ENCODE results near the gene SLC39A9. TPM values are rescaled to one million over a fixed set of nuclear protein-coding genes. Genes with fewer than 3 reads are reported as not detected.

Gene SLC39A9
- total and polyA plus RNA-seq, 10 of the 15 experiments (the other 5 are each of a cell fraction or from before 2014, with no cell fraction given): 19.9 to 109 (median 46.9) TPM

DNA sequence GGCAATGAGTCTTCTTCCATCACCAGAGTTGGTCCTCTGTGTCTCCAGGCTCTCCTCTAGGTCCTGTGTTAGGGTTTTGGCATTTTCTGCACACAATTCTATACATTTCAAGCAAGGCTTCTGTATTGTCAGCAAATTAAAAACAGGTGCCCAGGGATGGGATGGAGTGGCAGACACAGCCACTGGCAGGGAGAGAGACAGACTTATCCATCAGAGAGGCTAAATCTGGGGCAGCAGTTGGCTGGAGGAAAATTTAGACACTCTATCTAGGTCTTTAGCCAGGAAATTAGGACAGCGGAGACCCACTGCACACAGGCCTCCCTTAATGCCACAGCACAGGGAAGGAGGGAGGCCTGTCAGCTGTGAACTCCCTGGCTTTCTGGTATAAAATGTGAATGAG lies 106.3 kb downstream of the SLC39A9 start (continued):
- TF ChIP-seq, protein P1, sequence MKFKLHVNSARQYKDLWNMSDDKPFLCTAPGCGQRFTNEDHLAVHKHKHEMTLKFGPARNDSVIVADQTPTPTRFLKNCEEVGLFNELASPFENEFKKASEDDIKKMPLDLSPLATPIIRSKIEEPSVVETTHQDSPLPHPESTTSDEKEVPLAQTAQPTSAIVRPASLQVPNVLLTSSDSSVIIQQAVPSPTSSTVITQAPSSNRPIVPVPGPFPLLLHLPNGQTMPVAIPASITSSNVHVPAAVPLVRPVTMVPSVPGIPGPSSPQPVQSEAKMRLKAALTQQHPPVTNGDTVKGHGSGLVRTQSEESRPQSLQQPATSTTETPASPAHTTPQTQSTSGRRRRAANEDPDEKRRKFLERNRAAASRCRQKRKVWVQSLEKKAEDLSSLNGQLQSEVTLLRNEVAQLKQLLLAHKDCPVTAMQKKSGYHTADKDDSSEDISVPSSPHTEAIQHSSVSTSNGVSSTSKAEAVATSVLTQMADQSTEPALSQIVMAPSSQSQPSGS (IDR thresholded peaks at IDR 0.05; ENCODE audit: low read length): no peak
- TF ChIP-seq, protein P2, sequence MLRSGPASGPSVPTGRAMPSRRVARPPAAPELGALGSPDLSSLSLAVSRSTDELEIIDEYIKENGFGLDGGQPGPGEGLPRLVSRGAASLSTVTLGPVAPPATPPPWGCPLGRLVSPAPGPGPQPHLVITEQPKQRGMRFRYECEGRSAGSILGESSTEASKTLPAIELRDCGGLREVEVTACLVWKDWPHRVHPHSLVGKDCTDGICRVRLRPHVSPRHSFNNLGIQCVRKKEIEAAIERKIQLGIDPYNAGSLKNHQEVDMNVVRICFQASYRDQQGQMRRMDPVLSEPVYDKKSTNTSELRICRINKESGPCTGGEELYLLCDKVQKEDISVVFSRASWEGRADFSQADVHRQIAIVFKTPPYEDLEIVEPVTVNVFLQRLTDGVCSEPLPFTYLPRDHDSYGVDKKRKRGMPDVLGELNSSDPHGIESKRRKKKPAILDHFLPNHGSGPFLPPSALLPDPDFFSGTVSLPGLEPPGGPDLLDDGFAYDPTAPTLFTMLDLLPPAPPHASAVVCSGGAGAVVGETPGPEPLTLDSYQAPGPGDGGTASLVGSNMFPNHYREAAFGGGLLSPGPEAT (IDR thresholded peaks at IDR 0.05; ENCODE audit: low read depth): no peak
- TF ChIP-seq RBBP5 (conservative IDR thresholded peaks at IDR 0.05) (no peak), TBL1XR1 (IDR thresholded peaks at IDR 0.05; ENCODE audit: low read depth, low read length) (no peak)

DNA sequence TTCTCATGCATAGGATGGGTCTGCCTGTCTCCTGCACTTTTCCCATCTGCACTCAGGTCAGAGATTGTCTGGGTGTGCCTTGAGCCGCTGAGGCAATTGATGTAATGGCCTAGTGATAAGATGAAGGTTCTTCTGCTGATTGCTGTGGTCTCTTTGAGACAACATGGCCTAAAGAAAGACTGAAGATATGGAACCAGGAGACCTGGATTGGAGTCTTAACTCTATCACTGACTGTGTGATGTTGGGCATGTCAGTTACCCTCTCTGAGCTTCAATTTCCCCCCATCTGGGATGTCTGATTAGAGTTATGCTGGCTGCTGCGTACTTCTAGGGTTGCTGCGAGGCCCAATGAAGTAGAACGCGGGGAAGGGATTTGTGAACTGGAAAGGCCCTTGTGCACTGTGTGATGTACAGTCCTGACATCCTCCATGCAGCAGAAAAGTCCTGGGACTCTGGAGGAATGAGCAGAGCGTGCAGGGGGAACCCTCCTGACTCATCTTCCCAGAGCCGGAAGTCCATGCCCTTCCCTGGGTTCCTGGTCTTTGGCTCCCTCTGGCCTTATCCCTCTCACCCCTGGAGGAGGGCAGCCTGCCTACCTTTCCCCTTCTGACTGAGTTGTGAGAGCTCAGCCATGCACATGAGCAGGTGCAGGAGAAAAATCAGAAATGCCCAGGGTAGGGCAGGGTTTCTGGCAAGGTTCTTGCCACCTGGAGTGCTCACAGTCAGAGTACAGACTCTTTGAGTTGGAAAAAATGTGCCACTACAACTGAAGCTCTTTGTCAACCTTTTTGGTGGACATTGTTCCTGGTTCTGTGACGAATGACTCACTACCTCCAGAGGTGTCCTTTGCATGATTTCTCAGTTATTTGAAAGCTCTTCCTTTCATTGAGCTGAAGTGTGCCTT lies 107.1 kb downstream of the SLC39A9 start:
- Histone ChIP-seq H3K27me3 (replicated peaks in 1 of 2; ENCODE audit: control insufficient read depth in 2 of 2, insufficient read depth in 2 of 2, low read length in 1 of 2) (no peaks in the 10 kb centered on the region), H3K36me3 (ENCODE audit: control insufficient read depth in 2 of 2, insufficient read depth in 2 of 2, low read length in 1 of 2) (no peaks in the 10 kb centered on the region), H3K9ac (ENCODE audit: control insufficient read depth, insufficient read depth, low read length) (no peak overlapping the region), H3K4me2 (ENCODE audit: control insufficient read depth, insufficient read depth) (no peak overlapping the region), H3K79me2 (ENCODE audit: control insufficient read depth, insufficient read depth, low read length) (no peaks in the 10 kb centered on the region), H3K4me3 (no peak overlapping the region), H3K4me1 (ENCODE audit: control insufficient read depth, insufficient read depth, low read length) (no peaks in the 10 kb centered on the region), H3K9me3 (replicated peaks; ENCODE audit: control insufficient read depth, insufficient read depth, low read length) (no peaks in the 10 kb centered on the region), H4K20me1 (ENCODE audit: control insufficient read depth, insufficient read depth) (no peaks in the 10 kb centered on the region), H3K27ac (ENCODE audit: control insufficient read depth, insufficient read depth) (no peak overlapping the region), H2AFZ (ENCODE audit: control insufficient read depth, low read depth, low read length) (no peak overlapping the region)
- RAD21 ChIA-PET (ENCODE audit: unreplicated experiment): no interaction called here
- SMC1A ChIA-PET (ENCODE audit: uncharacterized antibody, unreplicated experiment): no interaction called here
- no peak for FAIRE-seq
- no peak for ATAC-seq
- no peak for DNase-seq (ENCODE audit: low read depth, low spot score)
- CTCF ChIA-PET: interaction anchor here (0.6 to 1.3 kb wide), 2 partner anchors 13 to 69 kb away, joined by 3 to 6 read pairs; partner anchors contain the start of gene CCDC177
- intact Hi-C loops (cut with micrococcal nuclease; ENCODE audit: unreplicated experiment) (no loop called here), in situ Hi-C loops (cut with MboI) (no loop called here)
- POLR2A ChIA-PET: no interaction called here
- no TSS peak for BruUV-seq (replicated peaks)
- WGBS (ENCODE audit: insufficient coverage, insufficient replicate concordance, low lambda C conversion rate, missing lambda C conversion rate): 60% methylated on average over 8 of the region's 8 CpGs
- TF ChIP-seq NR2C1 (IDR thresholded peaks at IDR 0.05) (no peak), SMAD1 (IDR thresholded peaks at IDR 0.05; ENCODE audit: low read depth, partially characterized antibody) (no peak), IKZF2 (IDR thresholded peaks at IDR 0.05) (no peak), GABPA (IDR thresholded peaks at IDR 0.05; ENCODE audit: low read depth) (no peak), SIX5 (IDR thresholded peaks at IDR 0.05; ENCODE audit: low read depth, low read length, severe bottlenecking) (no peak), SIN3A (IDR thresholded peaks at IDR 0.05; ENCODE audit: low read depth, low read length) (no peak), MEF2A (IDR thresholded peaks at IDR 0.05; ENCODE audit: insufficient read depth, low read depth, low read length) (no peak), YBX1 (IDR thresholded peaks at IDR 0.05) (no peak)
- TF ChIP-seq, protein P3, sequence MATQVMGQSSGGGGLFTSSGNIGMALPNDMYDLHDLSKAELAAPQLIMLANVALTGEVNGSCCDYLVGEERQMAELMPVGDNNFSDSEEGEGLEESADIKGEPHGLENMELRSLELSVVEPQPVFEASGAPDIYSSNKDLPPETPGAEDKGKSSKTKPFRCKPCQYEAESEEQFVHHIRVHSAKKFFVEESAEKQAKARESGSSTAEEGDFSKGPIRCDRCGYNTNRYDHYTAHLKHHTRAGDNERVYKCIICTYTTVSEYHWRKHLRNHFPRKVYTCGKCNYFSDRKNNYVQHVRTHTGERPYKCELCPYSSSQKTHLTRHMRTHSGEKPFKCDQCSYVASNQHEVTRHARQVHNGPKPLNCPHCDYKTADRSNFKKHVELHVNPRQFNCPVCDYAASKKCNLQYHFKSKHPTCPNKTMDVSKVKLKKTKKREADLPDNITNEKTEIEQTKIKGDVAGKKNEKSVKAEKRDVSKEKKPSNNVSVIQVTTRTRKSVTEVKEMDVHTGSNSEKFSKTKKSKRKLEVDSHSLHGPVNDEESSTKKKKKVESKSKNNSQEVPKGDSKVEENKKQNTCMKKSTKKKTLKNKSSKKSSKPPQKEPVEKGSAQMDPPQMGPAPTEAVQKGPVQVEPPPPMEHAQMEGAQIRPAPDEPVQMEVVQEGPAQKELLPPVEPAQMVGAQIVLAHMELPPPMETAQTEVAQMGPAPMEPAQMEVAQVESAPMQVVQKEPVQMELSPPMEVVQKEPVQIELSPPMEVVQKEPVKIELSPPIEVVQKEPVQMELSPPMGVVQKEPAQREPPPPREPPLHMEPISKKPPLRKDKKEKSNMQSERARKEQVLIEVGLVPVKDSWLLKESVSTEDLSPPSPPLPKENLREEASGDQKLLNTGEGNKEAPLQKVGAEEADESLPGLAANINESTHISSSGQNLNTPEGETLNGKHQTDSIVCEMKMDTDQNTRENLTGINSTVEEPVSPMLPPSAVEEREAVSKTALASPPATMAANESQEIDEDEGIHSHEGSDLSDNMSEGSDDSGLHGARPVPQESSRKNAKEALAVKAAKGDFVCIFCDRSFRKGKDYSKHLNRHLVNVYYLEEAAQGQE (IDR thresholded peaks at IDR 0.05; ENCODE audit: low read depth, low read length): no peak
- TF ChIP-seq, protein P4, sequence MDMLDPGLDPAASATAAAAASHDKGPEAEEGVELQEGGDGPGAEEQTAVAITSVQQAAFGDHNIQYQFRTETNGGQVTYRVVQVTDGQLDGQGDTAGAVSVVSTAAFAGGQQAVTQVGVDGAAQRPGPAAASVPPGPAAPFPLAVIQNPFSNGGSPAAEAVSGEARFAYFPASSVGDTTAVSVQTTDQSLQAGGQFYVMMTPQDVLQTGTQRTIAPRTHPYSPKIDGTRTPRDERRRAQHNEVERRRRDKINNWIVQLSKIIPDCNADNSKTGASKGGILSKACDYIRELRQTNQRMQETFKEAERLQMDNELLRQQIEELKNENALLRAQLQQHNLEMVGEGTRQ (IDR thresholded peaks at IDR 0.05; ENCODE audit: borderline replicate concordance, low read depth, low read length): no peak
- TF ChIP-seq, protein P5, sequence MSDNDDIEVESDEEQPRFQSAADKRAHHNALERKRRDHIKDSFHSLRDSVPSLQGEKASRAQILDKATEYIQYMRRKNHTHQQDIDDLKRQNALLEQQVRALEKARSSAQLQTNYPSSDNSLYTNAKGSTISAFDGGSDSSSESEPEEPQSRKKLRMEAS (IDR thresholded peaks at IDR 0.05; ENCODE audit: low read depth, low read length): no peak
